ENCODE data around the gene PRTN3.
"Not testable (repeated sequence)": the region's sequence is repeated elsewhere in the genome, so short reads cannot be mapped to it uniquely, and the experiment has no call there.

Gene PRTN3

DNA sequence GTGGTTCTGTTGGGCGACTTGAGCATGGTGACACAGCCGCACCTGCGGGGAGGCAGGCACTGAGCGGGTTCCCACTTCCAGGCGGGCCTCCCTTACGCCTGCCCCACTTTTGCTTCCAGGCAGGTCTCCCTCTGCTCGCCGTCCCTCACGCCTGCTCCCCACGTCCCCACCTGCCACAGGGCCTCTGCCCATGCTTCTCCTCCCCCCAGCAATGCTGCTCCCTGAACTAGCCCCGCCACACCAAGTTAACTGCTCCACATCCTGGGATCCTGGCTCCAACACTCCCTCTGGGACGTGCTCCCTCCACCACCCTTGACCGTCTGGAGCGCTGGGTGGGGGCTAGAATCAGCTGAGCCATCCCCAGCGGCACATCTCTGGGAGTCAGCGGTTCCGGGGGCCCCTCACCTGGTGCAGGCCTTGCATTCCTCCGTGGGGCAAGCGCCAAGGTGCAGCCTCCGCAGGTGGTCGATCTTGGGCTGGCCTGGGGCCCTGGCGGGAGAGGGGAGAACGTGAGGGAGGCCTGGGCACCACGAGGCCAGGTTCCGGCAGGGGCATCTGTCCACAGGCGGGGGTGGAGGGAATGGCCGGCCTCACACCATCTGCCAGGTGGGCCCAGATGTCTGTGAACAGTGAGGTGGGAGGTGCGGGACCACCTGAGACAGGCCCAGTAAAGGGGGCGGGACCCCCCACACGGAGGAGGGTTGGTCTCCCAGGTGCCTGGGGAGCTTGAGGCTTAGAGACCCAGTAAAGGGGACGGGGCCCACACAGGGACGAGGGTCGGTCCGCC, 27.9 kb downstream of the PRTN3 start:
- no peak for DNase-seq

DNA sequence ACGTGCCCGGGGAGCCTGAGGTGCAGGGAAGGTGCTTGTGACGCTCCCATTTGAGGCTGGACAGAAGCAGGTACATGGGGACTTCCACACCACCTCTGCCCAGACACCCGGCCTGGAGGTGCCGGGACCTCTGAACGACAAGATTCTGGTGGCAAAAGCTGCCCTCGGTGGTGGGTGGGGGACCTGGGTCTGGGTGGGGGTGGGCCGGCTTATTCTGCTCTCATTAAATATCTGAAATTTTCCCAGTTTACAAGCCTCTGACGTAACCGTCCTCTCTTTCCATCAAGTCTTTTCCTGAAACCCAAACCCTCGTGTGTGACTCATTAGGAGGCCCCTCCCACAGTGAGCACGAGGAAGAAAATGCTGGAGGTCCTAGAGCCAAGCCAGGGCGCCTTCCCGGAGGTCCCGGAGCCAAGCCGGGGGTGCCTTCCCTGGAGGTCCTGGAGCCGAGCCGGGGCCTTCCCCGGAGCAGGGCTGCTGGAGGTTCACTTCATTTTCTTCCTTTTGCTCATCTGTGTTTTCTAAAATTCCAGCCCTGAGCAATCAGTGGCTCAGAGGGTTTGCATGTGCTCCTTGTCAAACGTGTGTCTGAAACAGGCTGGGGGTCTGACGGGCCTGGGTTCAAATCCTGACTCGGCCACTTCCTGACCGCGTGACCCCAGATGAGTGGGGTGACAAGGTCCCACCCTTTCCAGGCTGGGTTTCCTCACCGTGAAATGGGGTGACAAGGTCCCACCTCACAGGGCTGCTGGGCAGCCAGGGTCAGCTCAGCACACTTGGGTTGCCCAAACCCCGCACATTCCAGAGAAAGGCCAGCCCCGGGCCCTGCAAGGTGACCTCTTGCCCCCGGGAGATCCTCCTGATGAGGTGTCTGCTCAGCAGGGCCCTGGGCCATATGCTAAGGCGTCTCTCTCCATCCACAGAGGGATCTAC, 28.7 kb downstream of the PRTN3 start:
- no peak for DNase-seq

DNA sequence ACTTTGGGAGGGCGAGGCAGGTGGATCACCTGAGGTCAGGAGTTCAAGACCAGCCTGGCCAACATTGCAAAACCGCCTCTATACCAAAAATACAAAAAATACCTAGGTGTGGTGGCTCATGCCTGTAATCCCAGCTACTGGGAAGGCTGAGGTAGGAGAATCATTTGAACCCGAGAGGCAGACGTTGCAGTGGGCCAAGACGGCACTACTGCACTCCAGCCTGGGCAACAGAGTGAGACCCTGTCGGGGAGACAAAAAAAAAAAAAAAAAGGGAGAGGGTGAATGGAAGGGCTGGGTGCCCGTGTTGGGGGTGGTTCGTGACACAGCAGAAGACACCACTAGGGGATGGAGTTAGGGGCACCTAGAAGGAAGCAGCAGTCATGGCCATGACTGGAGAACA, 29.5 kb downstream of the PRTN3 start:
- no peak for DNase-seq

DNA sequence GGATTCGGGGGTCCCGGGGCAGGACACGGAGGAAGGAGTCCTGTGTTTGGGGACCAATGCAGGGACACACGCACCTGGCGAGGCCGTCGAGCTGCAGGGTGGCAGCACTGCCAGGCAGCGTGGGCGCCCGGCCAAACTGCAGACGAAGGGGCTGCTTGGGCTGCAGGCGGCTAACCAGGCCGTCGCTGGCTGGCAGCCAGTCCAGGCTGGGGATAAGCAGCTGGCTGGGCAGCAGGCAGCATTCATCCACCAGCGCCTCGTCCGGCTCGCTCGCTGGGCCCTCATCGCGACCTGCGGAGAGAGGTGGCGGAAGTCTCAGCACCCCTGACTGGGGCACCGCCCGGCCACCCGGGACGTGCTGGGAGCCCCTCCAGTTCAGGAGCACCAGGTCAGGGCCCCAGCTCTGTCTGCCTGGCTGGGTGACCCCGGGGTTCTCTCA, 30.2 kb downstream of the PRTN3 start:
- DNase-seq: no peak

DNA sequence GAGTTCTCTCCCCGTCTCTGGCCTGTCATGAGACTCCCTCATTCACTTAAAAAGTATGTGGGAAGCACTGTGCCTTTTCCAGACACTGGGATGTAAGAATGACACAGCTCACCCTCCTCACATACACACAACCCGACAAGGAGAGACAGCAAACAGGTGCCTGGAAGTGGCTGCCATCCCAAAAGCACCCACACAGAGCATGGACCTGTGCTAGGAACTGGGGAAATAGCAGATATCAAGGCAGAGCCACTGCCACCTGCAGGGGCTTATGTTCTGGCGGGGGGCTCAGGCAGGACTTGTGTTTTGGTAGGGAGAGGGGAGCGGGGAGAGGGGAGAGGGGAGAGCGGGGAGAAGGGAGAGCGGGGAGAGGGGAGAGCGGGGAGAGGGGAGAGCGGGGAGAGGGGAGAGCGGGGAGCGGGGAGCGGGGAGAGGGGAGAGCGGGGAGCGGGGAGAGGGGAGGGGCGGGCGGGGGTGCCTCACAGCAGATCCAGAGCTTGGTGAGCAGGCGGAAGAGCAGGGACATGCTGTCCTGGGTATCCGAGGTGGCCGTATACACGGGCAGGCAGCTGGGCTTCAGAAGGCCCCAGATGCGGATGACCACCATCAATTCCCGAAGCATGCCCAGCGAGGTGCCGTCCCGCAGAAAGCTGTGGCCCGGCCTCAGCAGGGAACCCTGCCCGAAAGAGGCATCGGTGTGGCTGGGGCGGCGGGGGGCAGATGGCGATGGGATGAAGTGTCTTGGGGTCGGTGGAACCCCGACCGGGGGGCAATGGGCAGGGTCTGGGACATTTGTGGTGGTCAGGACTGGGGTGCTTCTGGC, 30.9 kb downstream of the PRTN3 start:
- DNase-seq: no peak

DNA sequence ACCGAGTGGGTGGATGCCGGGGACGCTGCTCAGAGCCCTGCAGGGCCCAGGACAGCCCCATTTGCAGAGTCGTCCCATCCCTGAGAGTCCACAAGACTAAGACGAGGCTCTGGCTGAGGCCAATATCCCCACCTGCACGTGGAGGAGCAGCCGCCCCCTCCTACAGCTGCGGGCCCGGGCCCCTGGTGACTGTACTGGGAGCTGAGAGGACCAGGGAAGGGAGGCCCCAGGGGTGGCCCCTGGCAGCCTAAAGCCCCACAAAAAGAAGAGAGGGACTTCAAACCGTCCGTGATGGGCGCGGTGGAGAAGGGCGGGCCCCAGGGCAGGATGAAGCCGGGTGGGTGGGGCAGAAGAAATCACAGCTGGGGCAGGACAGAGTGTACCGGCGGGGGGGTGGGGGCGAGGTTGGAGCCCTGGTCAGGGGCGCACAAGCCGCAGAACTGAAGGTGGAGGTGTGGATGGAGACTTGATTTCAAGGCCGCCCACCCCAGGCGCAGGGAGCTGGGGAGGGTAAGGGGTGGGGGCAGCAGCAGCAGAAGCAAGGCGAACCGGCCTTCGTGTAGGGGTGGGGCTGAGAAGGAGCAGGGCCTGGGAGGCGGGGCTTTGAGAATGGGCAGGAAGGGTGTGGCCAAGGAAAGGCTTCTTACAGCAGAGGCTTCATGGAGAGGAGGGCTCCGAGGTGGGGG, 31.6 kb downstream of the PRTN3 start:
- DNase-seq: no peak

DNA sequence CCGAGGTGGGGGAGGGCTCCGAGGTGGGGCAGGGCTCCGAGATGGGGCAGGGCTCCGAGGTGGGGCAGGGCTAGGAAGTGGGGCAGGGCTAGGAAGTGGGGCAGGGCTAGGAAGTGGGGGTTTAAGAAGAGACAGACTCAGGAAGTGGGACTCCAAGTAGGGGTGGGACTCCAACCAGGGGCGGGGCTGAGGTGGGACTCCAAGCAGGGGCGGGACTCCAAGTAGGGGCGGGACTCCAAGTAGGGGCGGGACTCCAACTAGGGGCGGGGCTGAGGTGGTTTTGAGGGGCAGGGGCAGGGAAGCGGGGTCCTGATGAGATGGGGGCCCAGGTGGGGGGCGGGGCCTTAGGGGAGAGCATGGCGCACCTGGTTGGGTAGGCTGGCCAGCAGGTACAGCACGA, 32.3 kb downstream of the PRTN3 start:
- DNase-seq: no peak

DNA sequence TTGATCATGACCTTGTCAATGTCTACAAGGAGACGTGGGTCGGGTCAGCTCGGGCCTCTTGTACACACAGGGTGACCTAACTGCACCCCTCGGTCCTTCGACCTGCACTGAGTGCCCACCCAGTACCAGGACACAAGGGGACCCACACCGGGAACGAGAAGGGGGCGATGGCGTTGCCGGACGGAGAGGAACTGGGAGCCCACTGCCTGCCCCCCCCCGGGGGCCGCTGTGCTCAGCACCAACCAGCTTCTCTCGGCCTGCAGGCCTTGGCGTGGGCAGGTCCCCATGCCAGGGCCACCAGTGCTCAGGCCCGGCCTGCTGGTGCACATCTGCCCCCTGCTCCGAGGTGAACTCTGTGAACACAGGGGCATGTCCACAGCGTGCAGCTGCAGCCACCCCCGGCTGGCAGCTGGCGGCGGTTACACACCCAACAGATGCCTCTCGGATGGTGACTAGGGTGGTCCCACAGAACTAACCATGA, 32.8 kb downstream of the PRTN3 start:
- DNase-seq: no peak

DNA sequence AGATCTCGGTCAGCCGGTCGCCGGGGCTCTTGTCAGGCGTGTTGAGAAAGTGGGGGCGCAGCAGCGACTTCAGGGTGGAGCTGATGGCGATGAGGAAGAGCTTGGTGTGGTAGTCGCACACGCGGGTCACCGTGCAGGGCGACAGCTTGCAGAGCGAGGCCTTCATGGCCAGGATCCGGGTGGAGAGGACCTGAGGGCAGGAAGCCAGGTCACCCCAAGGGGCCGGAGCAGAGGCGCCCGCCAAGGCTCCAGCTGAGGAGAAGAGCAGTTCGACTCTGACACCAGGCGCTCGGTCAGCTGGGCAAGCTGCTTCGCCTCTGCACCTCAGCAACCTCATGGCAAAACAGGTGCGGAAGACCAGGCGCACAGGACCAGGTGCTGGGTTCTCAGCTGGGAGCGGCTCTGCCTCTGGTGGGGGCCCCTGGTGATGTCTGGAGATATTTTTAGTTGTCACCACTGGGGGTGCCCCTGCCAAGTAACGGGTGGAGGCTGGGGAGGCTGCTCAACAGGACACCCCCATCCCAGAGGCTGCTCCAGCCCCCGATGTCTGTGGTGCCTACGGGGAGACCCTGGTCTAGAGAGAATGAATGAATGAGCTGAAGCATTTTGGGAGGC, 34.6 kb downstream of the PRTN3 start:
- no peak for DNase-seq

DNA sequence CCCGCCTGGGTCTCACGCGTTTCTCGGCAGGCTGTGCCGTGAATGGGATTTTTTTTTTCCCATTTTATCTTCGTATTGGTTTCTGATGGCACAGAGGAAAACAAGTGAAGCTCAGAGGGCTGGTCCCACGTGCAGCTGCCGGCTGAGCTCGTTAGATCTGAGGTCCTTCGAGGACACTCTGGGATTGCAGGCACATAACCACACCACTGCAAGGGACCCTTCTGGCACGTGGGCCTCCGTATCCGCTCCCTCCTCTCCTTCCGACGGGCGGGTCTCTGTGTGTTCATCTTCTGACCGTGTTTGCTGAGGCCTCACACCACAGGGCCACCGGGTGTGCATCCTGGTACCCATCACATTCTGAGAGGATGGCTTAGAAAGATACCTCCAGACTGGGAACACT, 35.3 kb downstream of the PRTN3 start:
- DNase-seq: no peak

DNA sequence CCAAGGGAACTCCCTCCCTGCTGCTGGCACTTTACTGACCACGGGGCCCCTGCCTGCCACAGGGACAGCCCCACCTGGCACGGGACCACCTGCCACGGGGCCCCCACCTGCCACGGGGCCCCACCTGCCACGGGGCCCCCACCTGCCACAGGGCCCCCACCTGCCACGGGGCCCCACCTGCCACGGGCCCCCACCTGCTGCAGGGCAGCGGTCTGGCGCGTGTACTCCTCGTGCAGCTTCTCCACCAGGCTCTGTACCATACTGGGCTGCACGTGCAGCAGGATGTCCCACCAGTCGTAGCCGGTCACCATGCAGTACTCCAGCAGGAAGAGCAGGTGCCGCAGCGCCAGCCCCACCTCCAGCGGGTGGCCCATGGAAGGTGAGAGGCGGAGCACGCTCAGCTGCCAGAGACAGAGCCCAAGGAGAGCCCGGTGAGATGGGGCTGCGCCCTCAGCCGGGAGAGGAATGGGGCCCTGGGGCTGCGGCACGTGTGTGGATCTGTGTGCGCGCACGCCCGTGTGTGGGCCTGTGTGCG, 36.0 kb downstream of the PRTN3 start:
- DNase-seq: no peak

DNA sequence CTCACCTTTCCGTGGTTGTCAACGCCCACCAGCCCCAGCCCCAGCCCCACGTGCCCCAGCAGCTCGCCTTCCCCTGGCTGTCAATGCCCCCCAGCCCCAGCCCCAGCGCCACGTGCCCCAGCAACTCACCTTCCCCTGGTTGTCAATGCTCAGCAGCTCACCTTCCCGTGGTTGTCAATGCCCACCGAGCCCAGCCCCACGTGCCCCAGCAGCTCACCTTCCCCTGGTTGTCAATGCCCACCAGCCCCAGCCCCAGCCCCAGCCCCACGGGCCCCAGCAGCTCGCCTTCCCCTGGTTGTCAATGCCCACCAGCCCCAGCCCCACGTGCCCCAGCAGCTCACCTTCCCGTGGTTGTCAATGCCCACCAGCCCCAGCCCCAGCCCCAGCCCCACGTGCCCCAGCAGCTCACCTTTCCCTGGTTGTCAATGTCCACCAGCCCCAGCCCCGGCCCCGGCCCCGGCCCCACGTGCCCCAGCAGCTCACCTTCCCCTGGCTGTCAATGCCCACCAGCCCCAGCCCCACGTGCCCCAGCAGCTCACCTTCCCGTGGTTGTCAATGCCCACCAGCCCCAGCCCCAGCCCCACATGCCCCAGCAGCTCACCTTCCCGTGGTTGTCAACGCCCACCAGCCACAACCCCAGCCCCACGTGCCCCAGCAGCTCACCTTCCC, 37.3 kb downstream of the PRTN3 start:
- not testable (repeated sequence) for DNase-seq

DNA sequence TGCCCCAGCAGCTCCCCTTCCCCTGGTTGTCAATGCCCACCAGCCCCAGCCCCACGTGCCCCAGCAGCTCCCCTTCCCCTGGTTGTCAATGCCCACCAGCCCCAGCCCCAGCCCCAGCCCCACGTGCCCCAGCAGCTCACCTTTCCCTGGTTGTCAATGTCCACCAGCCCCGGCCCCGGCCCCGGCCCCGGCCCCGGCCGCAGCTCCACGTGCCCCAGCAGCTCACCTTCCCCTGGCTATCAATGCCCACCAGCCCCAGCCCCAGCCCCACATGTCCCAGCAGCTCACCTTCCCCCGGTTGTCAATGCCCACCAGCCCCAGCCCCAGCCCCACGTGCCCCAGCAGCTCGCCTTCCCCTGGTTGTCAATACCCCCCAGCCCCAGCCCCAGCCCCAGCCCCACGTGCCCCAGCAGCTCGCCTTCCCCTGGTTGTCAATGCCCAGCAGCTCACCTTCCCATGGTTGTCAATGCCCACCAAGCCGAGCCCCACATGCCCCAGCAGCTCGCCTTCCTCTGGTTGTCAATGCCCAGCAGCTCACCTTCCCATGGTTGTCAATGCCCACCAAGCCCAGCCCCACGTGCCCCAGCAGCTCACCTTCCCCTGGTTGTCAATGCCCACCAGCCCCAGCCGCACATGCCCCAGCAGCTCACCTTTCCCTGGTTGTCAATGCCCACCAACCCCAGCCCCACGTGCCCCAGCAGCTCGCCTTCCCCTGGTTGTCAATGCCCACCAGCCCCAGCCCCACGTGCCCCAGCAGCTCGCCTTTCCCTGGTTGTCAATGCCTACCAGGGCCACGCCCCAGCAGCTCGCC, 38.2 kb downstream of the PRTN3 start:
- DNase-seq: not testable (repeated sequence)

DNA sequence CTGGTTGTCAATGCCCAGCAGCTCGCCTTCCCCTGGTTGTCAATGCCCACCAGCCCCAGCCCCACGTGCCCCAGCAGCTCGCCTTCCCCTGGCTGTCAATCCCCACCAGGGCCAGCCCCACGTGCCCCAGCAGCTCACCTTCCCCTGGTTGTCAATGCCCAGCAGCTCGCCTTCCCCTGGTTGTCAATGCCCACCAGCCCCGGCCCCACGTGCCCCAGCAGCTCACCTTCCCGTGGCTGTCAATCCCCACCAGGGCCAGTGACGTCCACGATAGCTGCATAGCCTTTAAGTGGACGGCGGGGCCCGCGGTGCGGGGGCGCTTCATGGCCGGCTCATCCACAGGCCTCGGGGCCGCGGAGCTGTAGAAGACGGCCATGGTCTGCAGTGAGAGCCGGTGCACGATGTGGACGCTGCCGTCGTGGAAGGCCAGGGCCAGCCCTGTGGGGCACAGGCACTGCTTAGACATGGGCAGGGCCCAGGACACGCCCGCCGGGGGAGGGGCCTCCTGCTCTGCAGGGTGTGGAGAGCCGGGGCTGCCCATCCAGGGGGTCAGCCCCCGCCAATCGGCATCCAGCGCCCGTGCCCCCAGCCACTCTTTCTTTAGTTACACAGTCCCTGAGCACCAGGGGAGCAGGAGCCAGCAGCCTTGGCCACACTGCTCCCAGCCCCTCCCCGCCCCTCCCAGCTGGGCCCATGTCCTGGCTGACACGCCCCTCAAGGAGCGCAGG, 39.1 kb downstream of the PRTN3 start:
- no peak for DNase-seq

DNA sequence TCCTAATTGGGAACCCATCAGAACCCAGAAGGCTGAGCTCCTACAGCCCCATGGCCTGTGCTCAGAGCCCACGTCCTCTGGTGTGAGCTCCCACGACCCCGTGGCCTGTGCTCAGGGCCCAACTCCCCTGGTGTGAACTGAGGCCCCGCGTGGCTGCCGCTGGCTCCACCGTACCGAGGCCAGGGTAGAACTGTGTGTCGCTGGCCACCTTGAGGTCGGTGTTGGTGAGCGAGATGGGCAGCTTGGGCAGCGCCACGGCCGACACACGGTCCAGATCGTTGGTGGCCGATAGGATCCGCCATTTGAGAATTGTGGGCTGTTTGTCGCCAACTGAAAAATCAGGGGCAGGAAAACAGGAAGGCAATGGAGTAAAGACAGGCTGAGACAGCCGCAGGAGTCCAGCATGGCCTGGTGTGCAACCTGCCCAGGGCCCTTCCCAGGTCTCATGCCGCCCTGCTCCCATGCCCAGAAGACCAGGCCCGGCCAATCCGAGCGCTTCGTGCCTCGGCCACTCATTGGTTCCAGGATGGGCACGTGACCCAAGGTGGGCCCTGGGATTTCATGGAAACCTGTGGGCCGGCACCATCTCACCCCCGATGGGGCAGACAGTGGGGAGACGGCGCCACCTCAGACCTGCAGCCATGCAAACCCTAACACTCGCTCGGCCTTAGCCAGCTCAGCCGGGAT, 40.7 kb downstream of the PRTN3 start:
- no peak for DNase-seq

DNA sequence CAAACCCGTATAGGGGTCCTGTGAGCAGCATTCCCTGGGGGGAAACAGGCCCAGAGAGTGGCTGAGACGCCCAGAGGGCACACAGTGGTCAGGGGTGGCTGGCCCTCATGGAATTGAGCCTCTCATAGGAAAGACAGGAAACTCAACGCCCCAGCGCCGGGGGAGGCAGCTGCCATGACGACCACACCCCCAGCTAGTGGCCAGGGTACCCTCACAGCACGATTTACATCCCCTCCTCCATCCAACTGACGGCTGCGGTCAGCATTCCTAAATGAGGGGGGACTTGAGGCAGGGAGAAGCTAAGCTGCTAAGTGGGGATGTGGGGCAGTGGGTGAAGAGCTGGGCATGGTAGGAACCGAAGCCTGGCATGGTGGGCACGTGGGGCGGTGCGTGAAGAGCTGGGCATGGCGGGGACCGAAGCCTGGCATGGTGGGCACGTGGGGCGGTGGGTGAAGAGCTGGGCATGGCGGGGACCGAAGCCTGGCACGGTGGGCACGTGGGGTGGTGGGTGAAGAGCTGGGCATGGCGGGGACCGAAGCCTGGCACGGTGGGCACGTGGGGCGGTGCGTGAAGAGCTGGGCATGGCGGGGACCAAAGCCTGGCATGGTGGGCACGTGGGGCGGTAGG, 42.2 kb downstream of the PRTN3 start:
- no peak for DNase-seq

DNA sequence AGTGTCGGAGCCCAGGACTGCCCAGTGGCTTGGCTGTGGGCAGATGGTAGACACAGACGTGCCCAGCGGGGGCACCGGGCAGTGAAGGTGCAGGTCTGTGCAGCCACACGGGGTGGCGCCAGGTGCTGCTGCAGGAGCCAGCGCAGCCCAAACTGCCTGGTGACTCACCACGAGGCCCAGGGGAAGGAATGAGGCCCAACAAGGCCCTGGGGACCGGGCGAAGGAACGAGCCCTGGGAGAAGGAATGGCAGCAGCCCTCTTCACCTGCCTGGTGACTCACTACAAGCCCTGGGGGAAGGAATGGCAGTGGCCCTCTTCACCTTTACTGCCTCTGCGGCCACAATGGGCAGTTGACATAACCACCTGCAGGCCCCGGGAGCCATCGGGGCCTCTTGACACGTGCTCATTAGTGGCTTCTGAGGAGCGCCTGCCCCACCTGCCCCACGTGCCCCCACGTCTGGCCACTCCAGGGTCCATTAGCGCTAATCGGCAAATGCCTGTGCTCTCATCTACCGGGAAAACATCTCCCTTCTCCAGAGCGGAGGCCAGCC, 42.9 kb downstream of the PRTN3 start:
- DNase-seq: no peak

Measured in NCI-H1930 (cell line).